Ovary (tissue), 3 donors: ENCODE data around the gene CACNA1E.

ENCODE experiments used
- CTCF ChIP-seq, 3 donors: fragments of 450-650 bp in 2 of 3; fragments of 200-600 bp in 1 of 3; IDR thresholded peaks; one replicate each; pipeline versions ENCODE4 v1.5.1 to v1.8.0; 2016 to 2022; ENCODE audit warnings: antibody characterized with exemption in 3 of 3, mild to moderate bottlenecking in 1 of 3
- POLR2A ChIP-seq: fragments of 450-650 bp; IDR thresholded peaks from one replicate; pipeline ENCODE4 v1.6.1; 2017; ENCODE audit warnings: antibody characterized with exemption, mild to moderate bottlenecking, moderate library complexity
- donor health status: DM: no; HTN: no; CAD: no.

DNA sequence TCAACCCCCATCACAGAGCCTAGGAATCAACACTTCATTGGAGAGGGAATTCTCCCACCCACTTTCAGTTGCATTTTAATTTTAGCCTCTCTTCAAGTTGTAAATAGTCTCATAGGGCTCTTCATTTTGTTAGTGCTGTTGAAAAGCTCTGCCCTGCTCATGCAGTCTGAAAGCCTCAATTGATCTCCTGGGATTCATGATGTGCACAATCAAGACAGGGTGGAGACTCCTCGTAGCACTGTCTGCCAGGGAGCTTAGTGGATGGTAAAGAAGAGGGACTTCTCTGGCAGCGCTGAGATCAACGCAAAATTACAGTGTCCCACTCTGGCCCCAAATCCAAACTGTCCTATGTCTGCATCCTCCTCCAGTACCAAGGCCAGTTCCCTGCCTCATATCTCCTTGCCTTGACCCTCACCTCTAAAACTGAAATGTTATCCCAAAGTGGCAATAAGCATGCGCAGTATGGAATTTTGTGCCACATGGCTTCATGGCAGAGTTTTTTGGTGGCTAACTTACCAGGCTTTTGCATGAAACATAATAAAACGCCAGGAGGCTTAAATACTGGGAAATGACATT, 282.2 kb downstream of the CACNA1E start:
- TF ChIP-seq POLR2A (no peak), CTCF (IDR thresholded peaks at IDR 0.05) (no peak)
